ENCODE results near the gene ATP6V1G3. TPM values are rescaled to one million over a fixed set of nuclear protein-coding genes. Genes with fewer than 3 reads are reported as not detected.

Gene ATP6V1G3
- total RNA-seq, 4 donors from 2014 or later: not detected

GRCh38 chr1:198493329-198493728 is 47.2 kb downstream of the ATP6V1G3 start:
- no peak overlapping the region for H3K27ac ChIP-seq (replicated peaks in 1 of 4)
- H3K4me1 ChIP-seq: no peaks in the 10 kb centered on the region
- 95% methylated on average over 2 of the region's 10 CpGs for WGBS
- H3K4me3 ChIP-seq: no peak overlapping the region
- H3K36me3 ChIP-seq: no peaks in the 10 kb centered on the region
- H3K27me3 ChIP-seq: no peaks in the 10 kb centered on the region
- no peaks in the 10 kb centered on the region for H3K9me3 ChIP-seq
- no peak for TF ChIP-seq POLR2AphosphoS5 (IDR thresholded peaks at IDR 0.05)
- TF ChIP-seq POLR2A (IDR thresholded peaks at IDR 0.05; ENCODE audit: low read depth): no peak
- TF ChIP-seq EP300 (IDR thresholded peaks at IDR 0.05): no peak
- TF ChIP-seq CTCF (IDR thresholded peaks at IDR 0.05): no peak
- no peak for DNase-seq (ENCODE audit: extremely low spot score)
- intact Hi-C loops (cut with DNase I): no loop called here

GRCh38 chr1:198492872-198493271 is 47.6 kb downstream of the ATP6V1G3 start:
- no peaks in the 10 kb centered on the region for H3K4me1 ChIP-seq
- intact Hi-C loops (cut with DNase I): no loop called here
- H3K36me3 ChIP-seq: no peaks in the 10 kb centered on the region
- no peak for TF ChIP-seq EP300 (IDR thresholded peaks at IDR 0.05)
- no peak for TF ChIP-seq POLR2A (IDR thresholded peaks at IDR 0.05; ENCODE audit: low read depth)
- no peak for TF ChIP-seq CTCF (IDR thresholded peaks at IDR 0.05)
- no peak for TF ChIP-seq POLR2AphosphoS5 (IDR thresholded peaks at IDR 0.05)
- H3K4me3 ChIP-seq: no peak overlapping the region
- no peak for DNase-seq (ENCODE audit: extremely low spot score)
- 61% methylated on average over 1 of the region's 1 CpG for WGBS
- no peak overlapping the region for H3K27ac ChIP-seq (replicated peaks in 1 of 4)
- H3K9me3 ChIP-seq: no peaks in the 10 kb centered on the region
- H3K27me3 ChIP-seq: no peaks in the 10 kb centered on the region

- Histone ChIP-seq H3K4me3 (no peak overlapping the region), H3K4me1 (no peaks in the 10 kb centered on the region), H3K36me3 (no peaks in the 10 kb centered on the region), H3K27ac (replicated peaks in 1 of 4) (no peak overlapping the region), H3K9me3 (no peaks in the 10 kb centered on the region), H3K27me3 (no peaks in the 10 kb centered on the region)
- intact Hi-C loops (cut with DNase I): no loop called here
- no peak for DNase-seq (ENCODE audit: extremely low spot score)
- 61% methylated on average over 3 of the region's 3 CpGs for WGBS
- TF ChIP-seq CTCF (IDR thresholded peaks at IDR 0.05) (no peak), EP300 (IDR thresholded peaks at IDR 0.05) (no peak), POLR2A (IDR thresholded peaks at IDR 0.05; ENCODE audit: low read depth) (no peak), POLR2AphosphoS5 (IDR thresholded peaks at IDR 0.05) (no peak)
Observed at GRCh38 chr1:198491596-198491995, 48.9 kb downstream of the ATP6V1G3 start.

- no peak overlapping the region for H3K27ac ChIP-seq (replicated peaks in 1 of 4)
- no peak for TF ChIP-seq POLR2A (IDR thresholded peaks at IDR 0.05; ENCODE audit: low read depth)
- TF ChIP-seq POLR2AphosphoS5 (IDR thresholded peaks at IDR 0.05): no peak
- no peak for TF ChIP-seq EP300 (IDR thresholded peaks at IDR 0.05)
- TF ChIP-seq CTCF (IDR thresholded peaks at IDR 0.05): no peak
- intact Hi-C loops (cut with DNase I): no loop called here
- 88% methylated on average over 6 of the region's 6 CpGs for WGBS
- no peaks in the 10 kb centered on the region for H3K36me3 ChIP-seq
- H3K27me3 ChIP-seq: no peaks in the 10 kb centered on the region
- DNase-seq (ENCODE audit: extremely low spot score): no peak
- H3K9me3 ChIP-seq: no peaks in the 10 kb centered on the region
- no peaks in the 10 kb centered on the region for H3K4me1 ChIP-seq
- H3K4me3 ChIP-seq: no peak overlapping the region
Observed at GRCh38 chr1:198491028-198491427, 49.5 kb downstream of the ATP6V1G3 start.

- WGBS: 68% methylated on average over 1 of the region's 1 CpG
- TF ChIP-seq EP300 (IDR thresholded peaks at IDR 0.05) (no peak), CTCF (IDR thresholded peaks at IDR 0.05) (no peak), POLR2A (IDR thresholded peaks at IDR 0.05; ENCODE audit: low read depth) (no peak), POLR2AphosphoS5 (IDR thresholded peaks at IDR 0.05) (no peak)
- no peaks in the 10 kb centered on the region for H3K4me1 ChIP-seq
- no peaks in the 10 kb centered on the region for H3K27me3 ChIP-seq
- DNase-seq (ENCODE audit: extremely low spot score): no peak
- H3K4me3 ChIP-seq: no peak overlapping the region
- no peak overlapping the region for H3K27ac ChIP-seq (replicated peaks in 1 of 4)
- intact Hi-C loops (cut with DNase I): no loop called here
- H3K36me3 ChIP-seq: no peaks in the 10 kb centered on the region
- H3K9me3 ChIP-seq: no peaks in the 10 kb centered on the region
Observed at GRCh38 chr1:198490224-198490623, 50.3 kb downstream of the ATP6V1G3 start.
